HUES48 (cell line): ENCODE measurements around the gene TSPAN18.

Experiments used
- H3K27ac ChIP-seq: one replicate; pipeline ENCODE4 v1.7.0; 2013; ENCODE audit warnings: low read depth, low read length, inconsistent platforms
- H3K27me3 ChIP-seq: 2 replicates; pipeline ENCODE4 v1.6.1; 2013; ENCODE audit warnings: mild to moderate bottlenecking, low read length; ENCODE audit not compliant: control insufficient read depth, insufficient read depth
- H3K36me3 ChIP-seq: 2 replicates; pipeline ENCODE4 v1.6.1; 2013; ENCODE audit warnings: low read length; ENCODE audit not compliant: control insufficient read depth, insufficient read depth
- H3K4me1 ChIP-seq: 2 replicates; pipeline ENCODE4 v1.6.1; 2013; ENCODE audit warnings: mild to moderate bottlenecking, low read length; ENCODE audit not compliant: control insufficient read depth, insufficient read depth
- H3K4me3 ChIP-seq: 2 replicates; pipeline ENCODE4 v1.5.1; 2013; ENCODE audit warnings: mild to moderate bottlenecking, low read depth, low read length
- H3K9ac ChIP-seq: 2 replicates; pipeline ENCODE4 v1.6.1; 2013; ENCODE audit warnings: mild to moderate bottlenecking, low read depth, low read length, moderate library complexity
- H3K9me3 ChIP-seq: 2 replicates; pipeline ENCODE4 v1.6.1; 2013; ENCODE audit warnings: low read length; ENCODE audit not compliant: control insufficient read depth, insufficient read depth

The TSPAN18 gene

GRCh38 chr11:44910591-44910990, 183.8 kb downstream of the TSPAN18 start:
- H3K27ac ChIP-seq: no peak overlapping the region
- H3K9ac ChIP-seq: no peak overlapping the region
- H3K4me3 ChIP-seq: no peak overlapping the region
- peaks cover 19% of the 10 kb centered on the region for H3K4me1 ChIP-seq
- H3K27me3 ChIP-seq: no peaks in the 10 kb centered on the region
- H3K36me3 ChIP-seq: no peaks in the 10 kb centered on the region
- H3K9me3 ChIP-seq: no peaks in the 10 kb centered on the region

DNA sequence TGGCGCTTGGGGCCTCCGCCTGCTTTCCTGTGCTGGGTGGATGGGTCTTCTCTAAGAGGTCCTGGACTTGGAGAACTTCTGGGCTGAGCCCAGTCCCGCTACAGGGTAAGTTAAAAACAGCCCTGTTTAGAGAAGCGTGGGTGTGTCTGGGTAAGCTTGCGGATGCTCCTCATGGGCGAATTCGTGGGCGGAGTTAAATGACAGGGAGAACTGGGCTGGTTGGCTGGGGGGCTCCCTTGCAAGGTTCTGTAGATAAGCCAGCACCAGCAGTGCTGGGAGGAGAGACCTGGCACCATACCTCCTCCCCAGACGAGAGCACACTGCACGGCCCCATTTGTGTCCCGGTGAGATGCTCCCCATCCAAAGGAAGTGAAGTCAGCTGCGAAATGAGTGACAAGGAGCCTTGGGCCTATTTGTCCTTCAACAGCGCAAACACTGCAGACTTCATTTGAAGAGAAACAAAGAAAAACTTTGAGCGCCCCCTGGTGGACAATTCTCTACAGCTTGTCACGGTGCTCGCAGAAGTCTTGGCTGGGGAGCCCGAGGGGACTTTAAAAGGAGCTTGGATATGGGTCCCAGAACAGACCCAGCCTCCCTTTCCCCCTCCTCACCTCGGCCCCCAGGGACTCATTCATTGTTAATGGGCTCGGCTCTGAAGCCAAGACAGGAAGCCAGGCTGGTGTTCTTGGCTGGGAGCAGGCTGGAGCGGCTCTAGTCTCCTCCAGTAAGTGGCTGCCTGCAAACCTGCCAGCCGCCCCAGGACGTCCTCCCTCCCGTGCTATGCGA, 184.5 kb downstream of the TSPAN18 start:
- Histone ChIP-seq H3K4me1 (peaks cover 14% of the 10 kb centered on the region), H3K9ac (no peak overlapping the region), H3K27me3 (no peaks in the 10 kb centered on the region), H3K4me3 (peak overlapping the region; percentile 33; the same call in 1 of the 2 replicates), H3K36me3 (no peaks in the 10 kb centered on the region), H3K27ac (peak overlapping the region; percentile 40), H3K9me3 (no peaks in the 10 kb centered on the region)

- Histone ChIP-seq H3K9me3 (no peaks in the 10 kb centered on the region), H3K36me3 (no peaks in the 10 kb centered on the region), H3K4me3 (no peak overlapping the region), H3K27ac (no peak overlapping the region), H3K9ac (no peak overlapping the region), H3K4me1 (peaks cover 14% of the 10 kb centered on the region), H3K27me3 (no peaks in the 10 kb centered on the region)
Measured at GRCh38 chr11:44912270-44912987, 185.7 kb downstream of the TSPAN18 start.

- no peak overlapping the region for H3K4me3 ChIP-seq
- no peaks in the 10 kb centered on the region for H3K36me3 ChIP-seq
- no peaks in the 10 kb centered on the region for H3K27me3 ChIP-seq
- H3K9me3 ChIP-seq: no peaks in the 10 kb centered on the region
- peaks cover 14% of the 10 kb centered on the region for H3K4me1 ChIP-seq
- H3K9ac ChIP-seq: no peak overlapping the region
- H3K27ac ChIP-seq: no peak overlapping the region
Measured at GRCh38 chr11:44913502-44913901, 186.7 kb downstream of the TSPAN18 start.

- Histone ChIP-seq H3K27me3 (no peaks in the 10 kb centered on the region), H3K9me3 (no peaks in the 10 kb centered on the region), H3K4me3 (no peak overlapping the region), H3K4me1 (peaks cover 14% of the 10 kb centered on the region), H3K9ac (no peak overlapping the region), H3K36me3 (no peaks in the 10 kb centered on the region), H3K27ac (no peak overlapping the region)
Measured at GRCh38 chr11:44914105-44914504, 187.3 kb downstream of the TSPAN18 start.

DNA sequence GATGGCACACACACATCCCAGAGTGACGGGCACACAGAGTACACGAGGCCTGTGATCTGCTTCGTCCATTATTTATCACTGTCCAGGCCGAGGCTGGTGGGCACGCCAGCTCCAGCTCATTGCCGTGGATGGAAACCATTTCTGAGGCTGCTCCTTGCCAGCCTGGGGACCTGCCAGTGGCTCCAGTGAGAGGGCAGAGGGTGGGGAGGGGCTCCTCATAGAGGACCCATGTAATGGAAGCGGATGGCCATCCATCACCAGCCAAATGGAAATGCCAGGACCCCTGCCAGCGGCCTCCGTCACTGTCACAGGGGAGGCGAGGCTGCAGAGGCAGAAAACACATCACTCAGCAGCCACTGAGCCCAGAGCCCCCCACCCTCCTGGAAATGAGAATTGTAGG, 188.2 kb downstream of the TSPAN18 start:
- no peak overlapping the region for H3K9ac ChIP-seq
- no peaks in the 10 kb centered on the region for H3K36me3 ChIP-seq
- peaks cover 14% of the 10 kb centered on the region for H3K4me1 ChIP-seq
- no peak overlapping the region for H3K27ac ChIP-seq
- no peaks in the 10 kb centered on the region for H3K9me3 ChIP-seq
- H3K27me3 ChIP-seq: no peaks in the 10 kb centered on the region
- no peak overlapping the region for H3K4me3 ChIP-seq

DNA sequence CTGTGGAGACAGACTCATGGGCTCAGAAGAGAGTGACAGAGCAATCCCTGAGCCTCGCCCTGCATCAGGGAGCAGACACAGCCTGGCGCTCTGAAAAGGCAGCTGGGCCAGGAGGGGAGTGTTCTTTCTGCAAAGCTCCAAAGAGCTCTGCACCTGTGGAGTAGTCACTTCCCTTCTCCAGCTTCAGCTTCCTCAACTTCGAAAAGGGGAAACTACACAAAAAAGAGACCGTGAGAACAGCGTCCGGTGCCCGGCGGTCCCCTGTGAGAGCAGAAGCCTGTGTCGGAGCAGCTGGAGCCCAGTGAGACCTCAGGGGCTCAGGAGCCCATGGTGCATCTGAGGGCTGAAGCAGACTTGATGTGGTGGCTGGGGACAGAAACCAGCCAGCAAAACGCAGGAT, 188.9 kb downstream of the TSPAN18 start:
- H3K27me3 ChIP-seq: no peaks in the 10 kb centered on the region
- no peaks in the 10 kb centered on the region for H3K9me3 ChIP-seq
- peaks cover 14% of the 10 kb centered on the region for H3K4me1 ChIP-seq
- no peak overlapping the region for H3K27ac ChIP-seq
- H3K9ac ChIP-seq: no peak overlapping the region
- no peaks in the 10 kb centered on the region for H3K36me3 ChIP-seq
- H3K4me3 ChIP-seq: no peak overlapping the region

GRCh38 chr11:44916331-44916730, 189.6 kb downstream of the TSPAN18 start:
- Histone ChIP-seq H3K27ac (no peak overlapping the region), H3K36me3 (no peaks in the 10 kb centered on the region), H3K9ac (no peak overlapping the region), H3K4me3 (no peak overlapping the region), H3K9me3 (no peaks in the 10 kb centered on the region), H3K27me3 (no peaks in the 10 kb centered on the region), H3K4me1 (peaks cover 8% of the 10 kb centered on the region)

DNA sequence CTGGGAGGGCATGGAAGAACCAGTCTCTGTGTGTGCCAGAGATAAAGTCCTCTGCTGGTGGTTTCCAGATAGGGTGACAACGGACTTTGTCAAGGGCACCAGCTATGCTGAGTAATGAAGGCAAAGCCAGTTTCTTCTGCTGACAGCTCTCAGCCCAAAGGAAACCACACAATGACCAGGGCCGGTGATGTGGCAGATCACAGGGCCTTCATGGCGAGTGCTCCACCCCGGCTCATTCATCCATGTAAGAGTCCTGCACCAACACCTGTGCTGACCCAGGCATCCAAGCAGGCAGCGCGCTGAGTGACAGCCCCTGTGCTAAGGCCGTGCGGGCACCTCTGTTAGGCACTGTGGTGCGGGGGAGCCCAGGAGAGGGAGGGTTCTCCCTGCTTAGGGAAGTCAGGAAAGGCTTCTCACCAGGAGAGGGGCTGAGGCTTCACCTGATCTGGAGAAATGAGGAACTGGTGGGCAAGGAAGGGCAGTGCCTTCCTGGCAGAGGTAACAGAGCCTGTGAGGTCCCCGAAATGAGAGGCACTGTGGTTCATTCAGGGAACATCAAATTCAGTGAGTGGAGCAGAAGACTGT, 190.1 kb downstream of the TSPAN18 start:
- Histone ChIP-seq H3K9ac (no peak overlapping the region), H3K9me3 (no peaks in the 10 kb centered on the region), H3K4me1 (peaks cover 7% of the 10 kb centered on the region), H3K27ac (no peak overlapping the region), H3K27me3 (no peaks in the 10 kb centered on the region), H3K36me3 (no peaks in the 10 kb centered on the region), H3K4me3 (no peak overlapping the region)

DNA sequence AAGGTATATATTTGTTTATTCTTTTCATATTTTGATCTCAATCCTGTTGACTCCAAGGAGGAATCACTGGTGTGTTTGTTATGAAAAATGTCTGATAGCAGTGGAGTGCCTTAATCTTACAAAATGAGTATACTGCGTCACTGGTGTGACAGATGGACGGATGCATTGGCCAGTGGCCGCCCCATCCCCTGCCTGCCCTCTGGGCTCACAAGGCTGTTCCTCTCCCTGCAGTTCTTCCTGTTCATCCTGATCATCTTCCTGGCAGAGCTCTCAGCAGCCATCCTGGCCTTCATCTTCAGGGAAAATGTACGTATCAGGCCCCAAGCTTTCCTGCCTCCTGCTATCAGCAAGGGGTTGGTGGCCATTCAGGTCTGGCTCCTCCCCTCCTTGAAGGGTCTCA, 191.0 kb downstream of the TSPAN18 start:
- no peak overlapping the region for H3K4me3 ChIP-seq
- no peaks in the 10 kb centered on the region for H3K36me3 ChIP-seq
- no peak overlapping the region for H3K9ac ChIP-seq
- no peaks in the 10 kb centered on the region for H3K9me3 ChIP-seq
- H3K27ac ChIP-seq: no peak overlapping the region
- H3K27me3 ChIP-seq: no peaks in the 10 kb centered on the region
- no peaks in the 10 kb centered on the region for H3K4me1 ChIP-seq

DNA sequence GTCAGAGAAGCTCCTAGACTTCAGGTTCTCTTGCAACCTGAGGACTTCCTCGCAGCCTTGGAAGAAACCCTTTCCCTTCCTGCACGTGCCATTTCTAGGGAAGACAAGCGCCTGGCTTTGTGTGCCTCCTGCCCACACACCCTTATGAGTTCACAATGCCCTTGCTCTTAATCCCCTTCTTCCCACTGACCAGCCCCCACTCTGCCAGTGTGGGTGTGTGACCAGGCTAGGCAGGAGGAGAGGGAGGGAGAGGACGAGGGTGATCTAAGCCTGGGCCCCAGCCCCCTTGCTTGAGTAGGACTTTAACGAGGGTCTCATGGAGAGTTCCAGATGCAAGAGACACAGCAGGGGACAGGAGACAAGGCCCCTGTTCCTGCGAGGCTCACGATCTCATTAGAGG, 193.7 kb downstream of the TSPAN18 start:
- no peaks in the 10 kb centered on the region for H3K27me3 ChIP-seq
- no peaks in the 10 kb centered on the region for H3K4me1 ChIP-seq
- no peaks in the 10 kb centered on the region for H3K9me3 ChIP-seq
- H3K4me3 ChIP-seq: no peak overlapping the region
- H3K9ac ChIP-seq: no peak overlapping the region
- no peaks in the 10 kb centered on the region for H3K36me3 ChIP-seq
- H3K27ac ChIP-seq: no peak overlapping the region
